ENCODE results near the gene SCGN.

- no peak for TF ChIP-seq TAF1 (IDR thresholded peaks at IDR 0.05; ENCODE audit: borderline replicate concordance, low read depth, low read length)
- TF ChIP-seq POLR2AphosphoS5 (IDR thresholded peaks at IDR 0.05; ENCODE audit: low read depth, low read length) = no peak
Observed at GRCh38 chr6:25652007-25652515, at the start of gene SCGN.

Data from GM12892 (cell line).